Endothelial cell of umbilical vein (primary cell): ENCODE measurements around the gene TPCN1. TPM values are rescaled to one million over a fixed set of nuclear protein-coding genes. Genes with fewer than 3 reads are reported as not detected.

Experiments
- BruUV-seq: library from RNA; stranded (reverse); fragments of 400-500 nt; replicated peaks from 2 replicates; lab custom pipeline; 2021; lab: Mats Ljungman, UMichigan
- CTCF ChIA-PET: fragments of 300-600, 350-600 bp; sonication (Branson Sonifier 250); formaldehyde crosslinking; loops from one replicate; lab custom pipeline; 2021; ENCODE audit warnings: antibody characterized with exemption, inconsistent platforms; lab: Charles Lee
- POLR2A ChIA-PET: fragments of 300-600, 350-600 bp; sonication (Branson Sonifier 250); formaldehyde crosslinking; loops from one replicate; lab custom pipeline; 2021; ENCODE audit warnings: antibody characterized with exemption, inconsistent platforms; lab: Charles Lee
- DNase-seq: peaks from one replicate; pipeline ENCODE4 v3.0.0-alpha.2; 2011; ENCODE audit warnings: low read depth, low spot score
- FAIRE-seq: peaks from 2 replicates; lab custom pipeline; 2011; peaks lifted over from hg19 to GRCh38; lab: Jason Lieb, UNC
- H2AFZ ChIP-seq: 2 replicates; pipeline ENCODE4 v1.6.0; 2012; ENCODE audit warnings: low read depth, low read length, control low read depth, inconsistent platforms
- H3K27ac ChIP-seq: 2 replicates; pipeline ENCODE4 v1.5.1; 2011; ENCODE audit warnings: low read depth, mild to moderate bottlenecking, control low read depth, low read length, moderate library complexity; ENCODE audit not compliant: insufficient read depth
- H3K27me3 ChIP-seq, 2 experiments: 2 replicates each; pipeline versions ENCODE4 v1.6.0 to v1.6.1; 2011; ENCODE audit warnings: low read length in 2 of 2, mixed read lengths in 1 of 2; ENCODE audit not compliant: control insufficient read depth in 2 of 2, insufficient read depth in 2 of 2
- H3K36me3 ChIP-seq, 2 experiments: 2 replicates in 1 of 2; 3 replicates in 1 of 2; pipeline ENCODE4 v1.5.1; 2011; ENCODE audit warnings: low read length in 2 of 2, mild to moderate bottlenecking in 1 of 2, moderate library complexity in 1 of 2; ENCODE audit not compliant: control insufficient read depth in 2 of 2, insufficient read depth in 2 of 2; ENCODE audit errors: extremely low read depth in 1 of 2
- H3K4me1 ChIP-seq: 3 replicates; pipeline ENCODE4 v1.5.1; 2011; ENCODE audit warnings: mild to moderate bottlenecking, low read length; ENCODE audit not compliant: control insufficient read depth, insufficient read depth; ENCODE audit errors: extremely low read depth
- H3K4me2 ChIP-seq: 2 replicates; pipeline ENCODE4 v1.6.1; 2011; ENCODE audit warnings: low read length, control low read depth, mixed read lengths; ENCODE audit not compliant: insufficient read depth
- H3K4me3 ChIP-seq, 3 experiments: fragments of 200-600 bp in 1 of 3; sonication (generic), shearing (Covaris generic) in 1 of 3; replicated peaks in 1 of 3; 2 replicates each; pipeline ENCODE4 v1.5.1; 2011 to 2016; ENCODE audit warnings: control low read depth in 3 of 3, low read length in 3 of 3, mild to moderate bottlenecking in 2 of 3, inconsistent platforms in 1 of 3, low read depth in 1 of 3, moderate library complexity in 1 of 3; ENCODE audit not compliant: insufficient read depth in 1 of 3
- H3K79me2 ChIP-seq: 2 replicates; pipeline ENCODE4 v1.6.0; 2012; ENCODE audit warnings: low read length, inconsistent platforms; ENCODE audit not compliant: control insufficient read depth, insufficient read depth
- H3K9ac ChIP-seq: replicated peaks from 2 replicates; pipeline ENCODE3; 2011; ENCODE audit warnings: low read length, control low read depth; ENCODE audit not compliant: insufficient read depth; ENCODE audit errors: extremely low read depth
- H3K9me1 ChIP-seq: replicated peaks from 3 replicates; pipeline ENCODE4 v1.6.0; 2011; ENCODE audit warnings: mild to moderate bottlenecking, low read length; ENCODE audit not compliant: control insufficient read depth, insufficient read depth; ENCODE audit errors: extremely low read depth
- H3K9me3 ChIP-seq: replicated peaks from 2 replicates; pipeline ENCODE4 v1.5.1; 2012; ENCODE audit warnings: low read length, inconsistent platforms; ENCODE audit not compliant: control insufficient read depth, insufficient read depth
- H4K20me1 ChIP-seq: replicated peaks from 2 replicates; pipeline ENCODE3; 2011; ENCODE audit warnings: mild to moderate bottlenecking, low read length; ENCODE audit not compliant: control insufficient read depth, insufficient read depth; ENCODE audit errors: extremely low read depth
- EZH2 ChIP-seq: IDR thresholded peaks from 2 replicates; pipeline ENCODE4 v1.6.1; 2012; ENCODE audit warnings: borderline replicate concordance, low read depth, mild to moderate bottlenecking, moderate library complexity, low read length, inconsistent platforms; ENCODE audit not compliant: severe bottlenecking
- FOS ChIP-seq: IDR thresholded peaks from 2 replicates; pipeline ENCODE4 v1.6.1; 2011; ENCODE audit warnings: mild to moderate bottlenecking, low read length, moderate library complexity, borderline replicate concordance; ENCODE audit not compliant: insufficient read depth
- GATA2 ChIP-seq: IDR thresholded peaks from 2 replicates; pipeline ENCODE4 v1.7.0; 2011; ENCODE audit warnings: low read depth, mild to moderate bottlenecking, moderate library complexity, mixed read lengths, low read length; ENCODE audit not compliant: insufficient read length, insufficient read depth
- JUN ChIP-seq: IDR thresholded peaks from 2 replicates; pipeline ENCODE4 v1.6.1; 2011; ENCODE audit warnings: borderline replicate concordance, low read depth; ENCODE audit not compliant: insufficient read length, insufficient read depth
- MYC ChIP-seq: IDR thresholded peaks from one replicate; pipeline ENCODE4 v1.6.1; 2011; ENCODE audit warnings: mild to moderate bottlenecking, low read depth, low read length
- POLR2A ChIP-seq: IDR thresholded peaks from 2 replicates; pipeline ENCODE4 v1.6.1; 2012; ENCODE audit warnings: low read depth, mild to moderate bottlenecking, control low read depth, low read length
- POLR2AphosphoS5 ChIP-seq: IDR thresholded peaks from 2 replicates; pipeline ENCODE4 v1.6.1; 2012; ENCODE audit warnings: low read depth, mild to moderate bottlenecking, control low read depth, low read length, moderate library complexity; ENCODE audit not compliant: insufficient read depth
- dilution Hi-C: fragments of 300-500 bp; cut with MboI; formaldehyde crosslinking; loops from one replicate; pipeline ENCODE4 v1.15.0; 2019; ENCODE audit warnings: low sequenced_read_pairs; ENCODE audit not compliant: extremely low pct_ligation_motif_present
- intact Hi-C: fragments of 100-400 bp; cut with micrococcal nuclease; formaldehyde crosslinking; loops from one replicate; pipeline ENCODE4 v1.10.0; 2022
- polyA plus RNA-seq, 4 experiments: library from polyadenylated mRNA; depleted of rRNA in 3 of 4; stranded (reverse) in 3 of 4; unstranded in 1 of 4; fragments of >200 nt; gene quantifications; 2 replicates each; pipeline versions ENCODE4 v1.2.1 to v1.2.3, GENCODE V29; 2011 to 2012; ENCODE audit warnings: missing spikeins in 1 of 4
- total RNA-seq: library from RNA; stranded (reverse); gene quantifications from 2 replicates; pipeline ENCODE4 v1.2.3, GENCODE V29; 2021
- TF ChIP-seq, protein P1 (sequence below): IDR thresholded peaks from 2 replicates; pipeline ENCODE4 v1.6.1; 2011; ENCODE audit not compliant: insufficient read depth, insufficient read length
- TF ChIP-seq, protein P2 (sequence below), 2 donors: IDR thresholded peaks; 1 replicate in 1 of 2; 2 replicates in 1 of 2; pipeline ENCODE4 v1.5.1; 2011; ENCODE audit warnings: low read length in 2 of 2, mild to moderate bottlenecking in 2 of 2, moderate library complexity in 2 of 2, control low read depth in 1 of 2, inconsistent platforms in 1 of 2, low read depth in 1 of 2; ENCODE audit not compliant: insufficient read depth in 1 of 2; ENCODE audit errors: extremely low read depth in 1 of 2

Gene TPCN1
- total and polyA plus RNA-seq, 2 donors (not counting 3 experiments of a cell fraction or from before 2014, with no cell fraction given), result 19.5 to 28.3 TPM

DNA sequence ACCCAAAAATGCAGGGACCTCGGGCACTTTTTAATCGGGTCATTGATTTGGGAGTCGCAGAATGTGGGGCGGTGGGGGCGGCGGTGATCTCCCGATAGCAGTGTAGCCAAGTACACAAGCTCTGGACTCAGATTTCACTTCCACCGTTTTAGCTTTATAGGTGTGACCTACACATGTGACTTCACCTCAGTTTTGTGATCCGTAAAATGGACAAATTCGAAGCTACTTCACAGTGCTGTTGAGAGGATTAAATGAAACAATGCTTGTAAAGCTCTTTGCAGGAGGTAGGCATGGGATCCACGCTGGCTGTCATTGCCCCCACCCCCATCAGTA lies 35.3 kb upstream of the TPCN1 start:
- no peaks in the 10 kb centered on the region for H3K27me3 ChIP-seq
- CTCF ChIA-PET, result interaction anchor here (1.1 to 3.0 kb wide), 3 partner anchors 11 to 239 kb away, joined by 6 to 21 read pairs (median 7); no protein-coding TSS in a partner anchor
- H3K4me1 ChIP-seq, result peaks cover 12% of the 10 kb centered on the region
- POLR2A ChIA-PET, result interaction anchor here (0.6 kb wide), 1 partner anchor 286 kb away, joined by 3 read pairs; no protein-coding TSS in a partner anchor
- intact Hi-C loops (no loop called here), dilution Hi-C loops (no loop called here)
- no peaks in the 10 kb centered on the region for H3K9me1 ChIP-seq
- no peaks in the 10 kb centered on the region for H4K20me1 ChIP-seq
- peaks cover 43% of the 10 kb centered on the region for H3K79me2 ChIP-seq
- no peaks in the 10 kb centered on the region for H3K9me3 ChIP-seq
- peak overlapping the region; percentile 59 for H2AFZ ChIP-seq
- peak overlapping the region; percentile 91 for H3K9ac ChIP-seq
- peak overlapping the region; percentile 45 to 79 (median 76) for H3K4me3 ChIP-seq
- H3K27ac ChIP-seq, result peak overlapping the region; percentile 67
- no peak for FAIRE-seq
- peaks cover 0 to 3% of the 10 kb centered on the region in 2 experiments for H3K36me3 ChIP-seq
- no TSS peak for BruUV-seq
- peak overlapping the region; percentile 91 for H3K4me2 ChIP-seq
- no peak for TF ChIP-seq POLR2AphosphoS5
- TF ChIP-seq EZH2, result no peak
- TF ChIP-seq, protein P1, sequence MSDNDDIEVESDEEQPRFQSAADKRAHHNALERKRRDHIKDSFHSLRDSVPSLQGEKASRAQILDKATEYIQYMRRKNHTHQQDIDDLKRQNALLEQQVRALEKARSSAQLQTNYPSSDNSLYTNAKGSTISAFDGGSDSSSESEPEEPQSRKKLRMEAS, result no peak
- TF ChIP-seq, protein P2, sequence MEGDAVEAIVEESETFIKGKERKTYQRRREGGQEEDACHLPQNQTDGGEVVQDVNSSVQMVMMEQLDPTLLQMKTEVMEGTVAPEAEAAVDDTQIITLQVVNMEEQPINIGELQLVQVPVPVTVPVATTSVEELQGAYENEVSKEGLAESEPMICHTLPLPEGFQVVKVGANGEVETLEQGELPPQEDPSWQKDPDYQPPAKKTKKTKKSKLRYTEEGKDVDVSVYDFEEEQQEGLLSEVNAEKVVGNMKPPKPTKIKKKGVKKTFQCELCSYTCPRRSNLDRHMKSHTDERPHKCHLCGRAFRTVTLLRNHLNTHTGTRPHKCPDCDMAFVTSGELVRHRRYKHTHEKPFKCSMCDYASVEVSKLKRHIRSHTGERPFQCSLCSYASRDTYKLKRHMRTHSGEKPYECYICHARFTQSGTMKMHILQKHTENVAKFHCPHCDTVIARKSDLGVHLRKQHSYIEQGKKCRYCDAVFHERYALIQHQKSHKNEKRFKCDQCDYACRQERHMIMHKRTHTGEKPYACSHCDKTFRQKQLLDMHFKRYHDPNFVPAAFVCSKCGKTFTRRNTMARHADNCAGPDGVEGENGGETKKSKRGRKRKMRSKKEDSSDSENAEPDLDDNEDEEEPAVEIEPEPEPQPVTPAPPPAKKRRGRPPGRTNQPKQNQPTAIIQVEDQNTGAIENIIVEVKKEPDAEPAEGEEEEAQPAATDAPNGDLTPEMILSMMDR (IDR thresholded peaks at IDR 0.05; ENCODE audit: extremely low read depth in 1 of 2, insufficient read depth in 1 of 2, low read depth in 1 of 2, low read length in 2 of 2), result no peak
- no peak for TF ChIP-seq POLR2A
- TF ChIP-seq FOS, result no peak
- TF ChIP-seq MYC, result no peak
- TF ChIP-seq JUN, result no peak
- no peak for TF ChIP-seq GATA2
- no peak for DNase-seq
